ENCODE data around the gene PBRM1. TPM values are rescaled to one million over a fixed set of nuclear protein-coding genes. Genes with fewer than 3 reads are reported as not detected.
A peak's percentile ranks its signal among the peaks of the same experiment; 100 is the strongest.

The PBRM1 gene
- total RNA-seq, 4 donors from 2014 or later, result 71.0 to 93.6 (median 85.5) TPM

DNA sequence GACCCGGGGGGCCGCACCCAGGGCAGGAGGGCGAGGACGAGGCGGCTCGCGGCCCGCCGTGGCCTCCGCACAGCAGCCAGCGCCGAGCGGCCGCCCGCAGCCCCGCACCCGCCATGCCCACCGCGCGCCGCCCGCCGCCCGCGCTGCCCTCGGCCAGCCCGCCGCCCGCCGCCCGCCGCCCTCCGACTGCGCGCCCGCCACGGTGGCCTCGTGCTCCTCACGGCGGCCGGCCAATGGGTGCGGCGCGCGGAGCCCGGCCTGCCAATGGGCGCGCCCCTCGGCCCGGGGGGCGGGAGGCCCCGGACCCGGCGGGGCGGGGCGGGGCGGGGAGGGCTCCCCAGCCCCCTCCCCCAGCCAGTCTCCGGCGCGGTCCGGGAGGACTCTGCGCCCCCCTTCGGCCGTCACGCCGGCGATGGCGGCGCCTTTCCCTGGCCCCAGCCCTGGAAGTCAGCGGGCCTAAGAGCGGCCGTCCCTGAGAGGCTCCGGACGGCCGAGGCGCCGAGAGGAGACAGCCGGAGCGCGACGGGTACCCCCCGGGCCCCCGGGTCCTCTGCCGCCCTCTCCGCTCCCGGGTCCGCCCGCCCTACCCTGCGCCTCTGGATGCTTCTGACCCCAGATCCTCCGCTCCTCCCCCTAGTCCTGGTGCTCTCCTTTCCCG lies 152.0 kb downstream of the PBRM1 start, which contains the start of gene NT5DC2:
Gene NT5DC2, minus strand, starts transcription at position 235 of the 658 bp plus-strand sequence. Its CDS starts 120 bp downstream, at position 115.
- H3K9me3 ChIP-seq, result no peaks in the 10 kb centered on the region
- DNase-seq (ENCODE audit: low spot score in 2 of 2), result peak; percentile 74

DNA sequence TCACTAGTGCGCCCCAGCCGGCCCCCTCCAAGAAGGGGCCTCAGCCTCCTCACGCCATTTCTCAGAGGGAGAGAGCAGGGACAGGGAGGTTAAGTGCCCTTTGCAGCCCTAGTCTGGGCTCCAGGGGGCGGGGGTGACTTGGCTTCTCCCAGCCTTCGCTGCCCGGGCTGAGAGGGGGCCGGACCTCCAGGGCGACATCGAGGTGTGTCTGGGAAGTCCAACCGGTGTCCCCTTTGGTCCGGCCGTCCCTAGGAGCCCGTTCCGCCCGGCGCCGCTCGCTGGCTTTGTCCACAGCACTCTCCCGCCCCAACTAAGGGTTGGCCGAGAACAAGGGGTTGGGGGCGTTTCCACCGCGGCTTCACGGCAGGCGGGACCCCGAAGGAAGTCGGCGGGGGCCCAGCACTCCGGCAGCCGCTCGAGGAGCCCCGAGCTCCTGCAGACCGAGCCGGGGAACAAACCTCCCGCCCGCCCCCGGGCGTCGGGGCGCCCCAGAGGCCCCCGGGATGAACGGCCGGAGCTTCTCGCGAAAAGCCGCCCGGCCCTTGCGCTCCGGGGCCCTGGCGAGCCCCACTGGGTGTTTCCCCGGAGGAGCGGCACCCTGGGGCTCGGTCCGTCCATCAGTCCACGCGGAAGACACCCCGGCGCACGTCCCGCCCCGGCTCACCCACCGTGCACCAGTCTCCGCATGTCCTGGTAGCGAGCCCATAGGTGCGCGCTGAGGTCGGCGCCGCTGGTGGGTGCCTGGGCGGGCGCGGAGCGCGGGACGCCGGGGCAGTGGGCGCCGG lies 152.7 kb downstream of the PBRM1 start:
- peak; percentile 75 to 82 for DNase-seq (ENCODE audit: low spot score in 2 of 2)
- peak overlapping the region; percentile 58 for H3K27ac ChIP-seq
- H3K4me1 ChIP-seq, result peaks cover 75% of the 10 kb centered on the region
- TF ChIP-seq, protein P1, sequence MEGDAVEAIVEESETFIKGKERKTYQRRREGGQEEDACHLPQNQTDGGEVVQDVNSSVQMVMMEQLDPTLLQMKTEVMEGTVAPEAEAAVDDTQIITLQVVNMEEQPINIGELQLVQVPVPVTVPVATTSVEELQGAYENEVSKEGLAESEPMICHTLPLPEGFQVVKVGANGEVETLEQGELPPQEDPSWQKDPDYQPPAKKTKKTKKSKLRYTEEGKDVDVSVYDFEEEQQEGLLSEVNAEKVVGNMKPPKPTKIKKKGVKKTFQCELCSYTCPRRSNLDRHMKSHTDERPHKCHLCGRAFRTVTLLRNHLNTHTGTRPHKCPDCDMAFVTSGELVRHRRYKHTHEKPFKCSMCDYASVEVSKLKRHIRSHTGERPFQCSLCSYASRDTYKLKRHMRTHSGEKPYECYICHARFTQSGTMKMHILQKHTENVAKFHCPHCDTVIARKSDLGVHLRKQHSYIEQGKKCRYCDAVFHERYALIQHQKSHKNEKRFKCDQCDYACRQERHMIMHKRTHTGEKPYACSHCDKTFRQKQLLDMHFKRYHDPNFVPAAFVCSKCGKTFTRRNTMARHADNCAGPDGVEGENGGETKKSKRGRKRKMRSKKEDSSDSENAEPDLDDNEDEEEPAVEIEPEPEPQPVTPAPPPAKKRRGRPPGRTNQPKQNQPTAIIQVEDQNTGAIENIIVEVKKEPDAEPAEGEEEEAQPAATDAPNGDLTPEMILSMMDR (IDR thresholded peaks at IDR 0.05), result no peak
- no peak for TF ChIP-seq POLR2AphosphoS5 (IDR thresholded peaks at IDR 0.05)
- WGBS, result 3% methylated on average over 19 of the region's 78 CpGs
- no peaks in the 10 kb centered on the region for H3K27me3 ChIP-seq
- H3K36me3 ChIP-seq, result peaks cover 10% of the 10 kb centered on the region
- H3K4me3 ChIP-seq, result peak overlapping the region; percentile 75
- H3K9me3 ChIP-seq, result no peaks in the 10 kb centered on the region

More for the DNA sequence above, 152.0 kb downstream of the PBRM1 start, which contains the start of gene NT5DC2:
- Histone ChIP-seq H3K4me3 (peak within 1 kb of the TSS; percentile 75), H3K4me1 (peaks cover 83% of the 10 kb centered on the region), H3K36me3 (peaks cover 2% of the 10 kb centered on the region), H3K27ac (peak within 1 kb of the TSS; percentile 71), H3K27me3 (no peaks in the 10 kb centered on the region)
- TF ChIP-seq EP300 (IDR thresholded peaks at IDR 0.05) (no peak), POLR2A (IDR thresholded peaks at IDR 0.05) (no peak)
- no CpG with 5 or more reads among the region's 91 CpGs for WGBS

DNA sequence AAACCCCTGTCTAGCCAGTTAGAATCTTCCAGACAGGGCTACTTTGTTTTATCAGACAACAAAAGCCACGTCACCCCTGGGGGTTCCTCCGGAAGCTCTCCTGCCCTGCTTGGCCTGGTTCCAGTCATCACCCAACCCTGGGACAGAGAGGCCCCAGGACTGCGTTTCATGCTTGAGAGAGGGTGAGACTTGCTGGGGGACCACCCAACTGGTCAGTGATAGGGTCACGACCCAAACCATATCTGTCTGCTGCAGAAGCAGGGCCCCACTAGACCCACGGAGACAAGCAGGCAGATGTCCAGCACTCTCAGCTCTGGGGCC lies 153.2 kb downstream of the PBRM1 start:
- H3K4me3 ChIP-seq, result peak overlapping the region; percentile 75
- no peak for TF ChIP-seq POLR2A (IDR thresholded peaks at IDR 0.05)
- TF ChIP-seq, protein P1 (IDR thresholded peaks at IDR 0.05), result no peak
- no peak for TF ChIP-seq POLR2AphosphoS5 (IDR thresholded peaks at IDR 0.05)
- TF ChIP-seq EP300 (IDR thresholded peaks at IDR 0.05), result no peak
- DNase-seq (ENCODE audit: low spot score in 2 of 2), result peak; percentile 71 to 78
- H3K4me1 ChIP-seq, result peaks cover 70% of the 10 kb centered on the region
- 54% methylated on average over 3 of the region's 5 CpGs for WGBS
- no peaks in the 10 kb centered on the region for H3K27me3 ChIP-seq
- peaks cover 15% of the 10 kb centered on the region for H3K36me3 ChIP-seq
- H3K27ac ChIP-seq, result peak overlapping the region; percentile 58
- no peaks in the 10 kb centered on the region for H3K9me3 ChIP-seq

DNA sequence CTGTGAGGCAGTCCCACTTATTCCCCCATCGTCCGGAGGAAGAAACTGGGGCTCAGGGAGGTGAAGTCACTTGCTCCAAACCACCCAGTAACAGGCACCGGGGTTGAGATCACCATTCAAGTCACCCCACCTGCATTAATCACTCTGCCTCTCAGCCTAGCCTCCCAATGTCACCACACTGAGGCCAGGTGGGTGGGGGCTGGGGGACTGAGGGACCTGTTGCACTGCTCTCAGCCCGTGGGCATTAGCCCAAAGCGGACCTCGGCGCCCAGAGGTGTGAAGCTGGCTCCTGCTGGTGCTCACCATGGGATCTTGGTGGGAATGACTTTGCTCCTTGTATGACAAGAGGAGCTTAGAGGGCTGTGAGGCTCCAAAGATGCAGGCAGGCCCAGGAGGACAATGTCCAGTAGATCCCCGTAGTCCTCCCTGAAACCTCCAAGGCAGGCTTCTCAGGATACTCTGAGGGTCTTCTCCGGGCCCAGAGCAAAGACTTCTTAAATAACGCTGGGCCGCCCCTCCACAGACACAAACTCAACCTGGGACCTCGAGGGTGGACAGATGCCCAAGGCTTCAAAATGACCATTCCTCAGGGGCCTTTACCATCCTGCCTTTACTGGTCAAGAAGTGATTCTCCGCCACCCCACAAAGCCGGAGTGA lies 153.7 kb downstream of the PBRM1 start:
- WGBS, result 78% methylated on average over 12 of the region's 14 CpGs
- no peaks in the 10 kb centered on the region for H3K9me3 ChIP-seq
- TF ChIP-seq EP300 (IDR thresholded peaks at IDR 0.05), result no peak
- TF ChIP-seq POLR2A (IDR thresholded peaks at IDR 0.05), result no peak
- TF ChIP-seq POLR2AphosphoS5 (IDR thresholded peaks at IDR 0.05), result no peak
- TF ChIP-seq, protein P1 (IDR thresholded peaks at IDR 0.05), result no peak

DNA sequence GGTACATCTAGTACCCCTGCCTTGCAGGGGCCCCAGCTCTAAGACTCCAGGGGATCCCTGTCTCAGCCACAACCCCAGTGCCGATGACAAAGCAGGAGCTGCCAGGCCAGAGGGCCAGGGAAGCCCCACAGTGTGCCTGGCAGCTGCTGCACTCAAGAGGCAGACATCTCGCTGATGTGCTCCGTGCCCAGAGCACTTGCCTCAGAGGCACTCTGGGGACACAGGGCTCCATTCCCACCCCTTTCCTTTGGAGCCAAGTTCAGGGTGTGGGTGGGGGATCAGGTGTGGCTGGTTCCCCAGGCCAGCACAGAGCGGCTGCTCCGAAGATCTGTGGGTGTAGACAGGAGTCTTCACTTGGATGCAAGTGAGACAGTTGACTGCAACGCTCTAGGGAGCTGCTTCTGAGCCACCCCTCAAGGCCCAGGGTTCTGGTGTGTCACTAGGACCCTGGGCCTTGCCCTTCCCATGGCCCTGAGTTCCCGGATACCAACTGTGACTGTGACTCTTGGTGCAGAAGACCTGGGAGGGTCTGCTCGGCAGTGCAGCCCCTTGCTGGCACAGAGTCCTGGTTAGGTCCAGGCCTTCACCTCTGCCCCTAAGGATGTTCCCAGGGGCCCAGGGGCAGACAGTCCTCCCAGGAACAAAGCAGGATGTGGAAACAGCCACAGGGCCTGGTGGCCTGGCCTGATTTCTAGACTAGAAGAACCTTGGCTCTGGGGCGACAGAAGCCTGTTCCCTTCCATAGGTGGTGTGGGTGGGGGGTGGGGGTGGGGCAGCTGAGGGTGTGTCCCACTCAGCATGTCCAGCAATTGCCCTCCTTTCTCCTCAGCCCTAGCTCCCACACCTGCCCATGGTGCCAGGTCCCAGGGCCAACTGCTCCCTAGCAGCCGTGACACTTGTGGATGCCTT lies 154.5 kb downstream of the PBRM1 start:
- H3K27me3 ChIP-seq, result no peaks in the 10 kb centered on the region
- H3K4me3 ChIP-seq, result no peak overlapping the region
- peaks cover 71% of the 10 kb centered on the region for H3K4me1 ChIP-seq
- H3K9me3 ChIP-seq, result no peaks in the 10 kb centered on the region
- WGBS, result 44% methylated on average over 3 of the region's 10 CpGs
- H3K36me3 ChIP-seq, result peaks cover 22% of the 10 kb centered on the region
- H3K27ac ChIP-seq, result peak overlapping the region; percentile 2
- TF ChIP-seq POLR2AphosphoS5 (IDR thresholded peaks at IDR 0.05) (no peak), POLR2A (IDR thresholded peaks at IDR 0.05) (no peak), EP300 (IDR thresholded peaks at IDR 0.05) (no peak)
- TF ChIP-seq, protein P1 (IDR thresholded peaks at IDR 0.05), result no peak
- DNase-seq (ENCODE audit: low spot score in 2 of 2), result peak; percentile 59 to 75

More for the DNA sequence above, 153.7 kb downstream of the PBRM1 start:
- no peaks in the 10 kb centered on the region for H3K27me3 ChIP-seq
- DNase-seq (ENCODE audit: low spot score in 2 of 2), result peak; percentile 63 to 78
- H3K27ac ChIP-seq, result no peak overlapping the region
- peaks cover 20% of the 10 kb centered on the region for H3K36me3 ChIP-seq
- peaks cover 66% of the 10 kb centered on the region for H3K4me1 ChIP-seq
- peak overlapping the region; percentile 75 for H3K4me3 ChIP-seq

All from suprapubic skin (tissue), 4 donors.